NOMO-1 treated with dmso at 0.1 percent for 144 hours (cell line): Measurements from ENCODE around the gene MAML3.

Experiments
- DNase-seq: peaks from one replicate; lab custom pipeline; 2025; ENCODE audit not compliant: unreplicated experiment; lab: John Stamatoyannopoulos, UW

Gene MAML3

GRCh38 chr4:139905489-139905888 lies 248.5 kb downstream of the MAML3 start:
- DNase-seq: no peak

- no peak for DNase-seq
Observed at GRCh38 chr4:139904406-139904805, 249.6 kb downstream of the MAML3 start.

- no peak for DNase-seq
Observed at GRCh38 chr4:139903845-139904244, 250.1 kb downstream of the MAML3 start.

- DNase-seq: no peak
Observed at GRCh38 chr4:139902321-139903320, 251.4 kb downstream of the MAML3 start.

GRCh38 chr4:139901531-139902320 lies 252.3 kb downstream of the MAML3 start:
- no peak for DNase-seq

GRCh38 chr4:139900964-139901376 lies 253.0 kb downstream of the MAML3 start:
- DNase-seq: no peak

GRCh38 chr4:139899346-139899745 lies 254.6 kb downstream of the MAML3 start:
- no peak for DNase-seq

- DNase-seq: no peak
Observed at GRCh38 chr4:139898293-139898692, 255.7 kb downstream of the MAML3 start.

- DNase-seq: no peak
Observed at GRCh38 chr4:139896091-139896604, 257.8 kb downstream of the MAML3 start.

GRCh38 chr4:139893801-139894200 lies 260.2 kb downstream of the MAML3 start:
- DNase-seq: no peak

GRCh38 chr4:139892973-139893736 lies 260.8 kb downstream of the MAML3 start:
- no peak for DNase-seq

- DNase-seq: no peak
Observed at GRCh38 chr4:139890816-139891215, 263.2 kb downstream of the MAML3 start.

GRCh38 chr4:139889901-139890300 lies 264.1 kb downstream of the MAML3 start:
- no peak for DNase-seq

- no peak for DNase-seq
Observed at GRCh38 chr4:139889264-139889663, 264.7 kb downstream of the MAML3 start.

- DNase-seq: no peak
Observed at GRCh38 chr4:139887962-139888735, 265.8 kb downstream of the MAML3 start.

GRCh38 chr4:139887376-139887802 lies 266.6 kb downstream of the MAML3 start:
- DNase-seq: no peak

GRCh38 chr4:139886798-139887197 lies 267.2 kb downstream of the MAML3 start:
- DNase-seq: no peak

- DNase-seq: no peak
Observed at GRCh38 chr4:139884438-139884837, 269.5 kb downstream of the MAML3 start.

GRCh38 chr4:139880841-139881240 lies 273.1 kb downstream of the MAML3 start:
- no peak for DNase-seq

GRCh38 chr4:139878050-139878449 lies 275.9 kb downstream of the MAML3 start:
- DNase-seq: no peak
